DMS53 treated with DMSO at 0.1 percent for 48 hours (cell line): Measurements from ENCODE around the gene DAGLA.

Experiments used
- DNase-seq: peaks from one replicate; lab custom pipeline; 2025; ENCODE audit not compliant: unreplicated experiment; lab: John Stamatoyannopoulos, UW

DAGLA gene

DNA sequence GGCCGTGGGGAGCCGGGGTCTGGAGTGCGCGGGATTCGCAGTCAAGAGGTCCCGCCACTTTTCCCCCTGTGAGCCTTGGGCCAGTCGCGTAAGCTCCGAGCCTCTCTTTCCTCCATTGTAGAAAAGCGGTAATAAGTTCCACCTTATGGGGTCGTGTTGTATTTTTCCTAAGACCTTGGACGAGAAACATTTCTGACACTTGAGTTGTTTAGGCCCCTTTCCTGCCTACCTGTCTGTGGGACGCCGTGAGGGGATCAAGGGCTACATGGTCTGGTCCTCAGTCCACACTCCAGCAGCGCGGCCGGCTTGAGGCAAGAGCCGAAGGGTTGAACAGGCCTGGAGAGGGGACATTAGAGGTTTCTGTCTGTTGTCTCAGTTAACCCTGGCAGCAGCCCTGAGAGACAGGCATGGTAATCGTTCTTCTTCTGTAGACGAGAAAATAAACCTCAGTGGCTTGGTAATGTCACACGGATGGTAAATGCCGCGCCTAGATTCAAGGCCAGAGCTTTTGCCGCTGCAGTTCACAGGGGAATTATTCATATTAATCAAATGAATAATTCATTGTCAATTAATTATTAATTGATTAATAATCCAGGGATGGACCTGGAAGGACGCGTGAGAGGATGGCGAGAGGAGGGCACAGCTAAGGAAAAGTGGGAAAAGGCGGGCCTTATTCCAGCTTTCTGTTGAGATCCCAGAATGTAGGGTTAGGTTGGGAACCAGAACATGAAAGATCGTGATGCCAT is 113.1 kb downstream of the DAGLA start:
- DNase-seq = peak; percentile 36

DNA sequence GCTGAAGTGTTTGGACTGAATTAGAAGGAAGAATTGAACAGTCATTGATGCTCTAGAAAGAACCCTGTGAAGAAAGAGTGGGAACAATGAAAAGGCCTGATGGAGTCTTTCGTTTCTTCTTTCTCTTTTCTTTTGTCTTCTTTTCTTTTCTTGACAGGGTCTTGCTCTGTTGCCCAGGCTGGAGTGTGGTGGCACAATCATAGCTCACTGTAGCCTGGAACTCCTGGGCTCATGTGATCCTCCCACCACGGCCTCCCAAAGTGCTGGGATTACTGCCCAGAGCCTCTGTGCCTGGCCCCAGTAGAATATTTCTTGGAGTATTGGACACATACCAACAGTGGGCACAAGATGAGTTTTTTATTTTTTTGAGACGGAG is 113.6 kb downstream of the DAGLA start:
- DNase-seq = no peak

DNA sequence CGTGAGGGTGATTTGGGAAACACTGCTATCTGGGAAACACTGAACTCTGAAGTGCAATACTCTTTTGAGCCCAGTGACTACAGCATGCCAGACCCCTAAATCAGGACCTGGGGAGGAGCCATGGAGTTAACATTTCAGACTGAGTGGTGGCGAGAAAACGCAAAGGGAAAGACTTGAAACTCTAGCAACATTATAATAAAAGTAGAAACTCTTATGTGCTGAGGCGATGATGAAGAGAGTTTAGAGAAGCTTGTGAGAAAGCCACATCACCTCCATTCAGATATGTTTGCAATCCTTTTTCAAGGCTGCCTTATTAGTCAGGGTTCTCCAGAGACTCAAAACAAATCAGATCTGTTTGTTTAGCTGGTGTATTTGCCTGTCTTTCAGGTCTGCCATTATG is 114.4 kb downstream of the DAGLA start:
- DNase-seq = no peak

DNA sequence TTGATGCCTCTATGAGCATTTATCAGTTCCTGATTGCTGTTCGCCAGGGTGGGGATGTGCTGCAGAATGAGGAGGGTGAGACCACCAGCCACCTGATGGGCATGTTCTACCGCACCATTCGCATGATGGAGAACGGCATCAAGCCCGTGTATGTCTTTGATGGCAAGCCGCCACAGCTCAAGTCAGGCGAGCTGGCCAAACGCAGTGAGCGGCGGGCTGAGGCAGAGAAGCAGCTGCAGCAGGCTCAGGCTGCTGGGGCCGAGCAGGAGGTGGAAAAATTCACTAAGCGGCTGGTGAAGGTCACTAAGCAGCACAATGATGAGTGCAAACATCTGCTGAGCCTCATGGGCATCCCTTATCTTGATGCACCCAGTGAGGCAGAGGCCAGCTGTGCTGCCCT is 115.3 kb downstream of the DAGLA start:
- no peak for DNase-seq

DNA sequence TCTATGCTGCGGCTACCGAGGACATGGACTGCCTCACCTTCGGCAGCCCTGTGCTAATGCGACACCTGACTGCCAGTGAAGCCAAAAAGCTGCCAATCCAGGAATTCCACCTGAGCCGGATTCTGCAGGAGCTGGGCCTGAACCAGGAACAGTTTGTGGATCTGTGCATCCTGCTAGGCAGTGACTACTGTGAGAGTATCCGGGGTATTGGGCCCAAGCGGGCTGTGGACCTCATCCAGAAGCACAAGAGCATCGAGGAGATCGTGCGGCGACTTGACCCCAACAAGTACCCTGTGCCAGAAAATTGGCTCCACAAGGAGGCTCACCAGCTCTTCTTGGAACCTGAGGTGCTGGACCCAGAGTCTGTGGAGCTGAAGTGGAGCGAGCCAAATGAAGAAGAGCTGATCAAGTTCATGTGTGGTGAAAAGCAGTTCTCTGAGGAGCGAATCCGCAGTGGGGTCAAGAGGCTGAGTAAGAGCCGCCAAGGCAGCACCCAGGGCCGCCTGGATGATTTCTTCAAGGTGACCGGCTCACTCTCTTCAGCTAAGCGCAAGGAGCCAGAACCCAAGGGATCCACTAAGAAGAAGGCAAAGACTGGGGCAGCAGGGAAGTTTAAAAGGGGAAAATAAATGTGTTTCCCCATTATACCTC is 115.8 kb downstream of the DAGLA start:
- no peak for DNase-seq
